H1 (cell line): ENCODE measurements around the gene CAPS2. TPM values are rescaled to one million over a fixed set of nuclear protein-coding genes. Genes with fewer than 3 reads are reported as not detected.

Source experiments
- CTCF ChIA-PET: fragments of 300-600 bp; sonication (Branson Sonifier 250); formaldehyde crosslinking; loops from one replicate; lab custom pipeline; 2021; ENCODE audit not compliant: partially characterized antibody; lab: Charles Lee
- POLR2A ChIA-PET: fragments of 300-600 bp; sonication (Branson Sonifier 250); formaldehyde crosslinking; loops from one replicate; lab custom pipeline; 2021; ENCODE audit warnings: inconsistent platforms; ENCODE audit not compliant: partially characterized antibody; lab: Charles Lee
- DNase-seq, 2 experiments: peaks; one replicate each; pipeline versions ENCODE4 v3.0.0 to v3.0.0-alpha.2; 2010 to 2022; ENCODE audit warnings: low spot score in 2 of 2, low read depth in 1 of 2, mixed read lengths in 1 of 2
- FAIRE-seq: peaks from 2 replicates; lab custom pipeline; 2011; peaks lifted over from hg19 to GRCh38; lab: Jason Lieb, UNC
- H2AFZ ChIP-seq: 2 replicates; pipeline ENCODE4 v1.8.1; 2012; ENCODE audit warnings: low read length, inconsistent platforms
- H2AK5ac ChIP-seq: 2 replicates; pipeline ENCODE4 v1.6.1; 2013; ENCODE audit warnings: low read depth, low read length
- H2BK120ac ChIP-seq: replicated peaks from 2 replicates; pipeline ENCODE3; 2013; ENCODE audit warnings: low read depth, low read length, inconsistent platforms
- H2BK12ac ChIP-seq: 2 replicates; pipeline ENCODE4 v1.6.1; 2013; ENCODE audit warnings: low read depth, low read length
- H2BK15ac ChIP-seq: 2 replicates; pipeline ENCODE4 v1.6.1; 2013; ENCODE audit warnings: low read length
- H2BK20ac ChIP-seq: 2 replicates; pipeline ENCODE4 v1.6.1; 2013; ENCODE audit warnings: low read length
- H2BK5ac ChIP-seq: 2 replicates; pipeline ENCODE4 v1.6.1; 2013; ENCODE audit warnings: low read depth, low read length
- H3K14ac ChIP-seq: 2 replicates; pipeline ENCODE4 v1.6.1; 2013; ENCODE audit warnings: inconsistent platforms; ENCODE audit not compliant: insufficient read length
- H3K18ac ChIP-seq: 2 replicates; pipeline ENCODE4 v1.6.1; 2013; ENCODE audit warnings: low read length; ENCODE audit errors: extremely low read depth
- H3K23ac ChIP-seq: 2 replicates; pipeline ENCODE4 v1.6.1; 2013; ENCODE audit warnings: inconsistent platforms; ENCODE audit not compliant: insufficient read length
- H3K23me2 ChIP-seq: 2 replicates; pipeline ENCODE4 v1.6.1; 2013; ENCODE audit warnings: low read depth, low read length
- H3K27ac ChIP-seq: 2 replicates; pipeline ENCODE4 v1.6.1; 2011; ENCODE audit warnings: low read depth, low read length, inconsistent platforms
- H3K27me3 ChIP-seq, 4 experiments: replicated peaks in 1 of 4; 1 replicate in 1 of 4; 2 replicates in 3 of 4; pipeline versions ENCODE4 v1.6.1 to v1.8.1; 2011 to 2013; ENCODE audit warnings: low read length in 3 of 4, mild to moderate bottlenecking in 3 of 4, inconsistent platforms in 2 of 4, mixed read lengths in 2 of 4, moderate library complexity in 1 of 4; ENCODE audit not compliant: control insufficient read depth in 3 of 4, insufficient read depth in 3 of 4; ENCODE audit errors: extremely low read depth in 1 of 4
- H3K36me3 ChIP-seq, 4 experiments: 2 replicates each; pipeline versions ENCODE4 v1.6.1 to v1.8.1; 2011 to 2013; ENCODE audit warnings: mild to moderate bottlenecking in 4 of 4, low read length in 3 of 4, moderate library complexity in 2 of 4, control low read depth in 1 of 4, inconsistent platforms in 1 of 4; ENCODE audit not compliant: insufficient read depth in 4 of 4, control insufficient read depth in 2 of 4
- H3K4ac ChIP-seq: replicated peaks from 2 replicates; pipeline ENCODE3; 2013; ENCODE audit warnings: low read length, low read depth, mixed read lengths, inconsistent platforms; ENCODE audit not compliant: insufficient read length
- H3K4me1 ChIP-seq, 4 experiments: replicated peaks in 1 of 4; 1 replicate in 1 of 4; 2 replicates in 3 of 4; pipeline versions ENCODE4 v1.6.1 to v1.8.1; 2011 to 2013; ENCODE audit warnings: low read length in 3 of 4, inconsistent platforms in 2 of 4, mixed read lengths in 1 of 4; ENCODE audit not compliant: insufficient read depth in 4 of 4, control insufficient read depth in 3 of 4
- H3K4me2 ChIP-seq, 2 experiments: 2 replicates each; pipeline versions ENCODE4 v1.6.1 to v1.8.1; 2011 to 2013; ENCODE audit warnings: low read depth in 2 of 2, low read length in 2 of 2, control low read depth in 1 of 2, inconsistent platforms in 1 of 2, mild to moderate bottlenecking in 1 of 2; ENCODE audit not compliant: insufficient read depth in 1 of 2
- H3K4me3 ChIP-seq, 4 experiments: fragments of 200-600, 300-600 bp in 1 of 4; sonication (generic), shearing (Covaris generic), sonication (Bioruptor Twin) in 1 of 4; 2 replicates each; pipeline versions ENCODE4 v1.5.1 to v1.8.1; 2011 to 2016; ENCODE audit warnings: low read length in 4 of 4, low read depth in 3 of 4, control low read depth in 2 of 4, inconsistent platforms in 2 of 4, mild to moderate bottlenecking in 2 of 4, mixed read lengths in 1 of 4, moderate library complexity in 1 of 4; ENCODE audit not compliant: insufficient read depth in 2 of 4; ENCODE audit errors: extremely low read depth in 1 of 4
- H3K56ac ChIP-seq: replicated peaks from 2 replicates; pipeline ENCODE3; 2013; ENCODE audit warnings: low read depth, mild to moderate bottlenecking, mixed read lengths, low read length, inconsistent platforms; ENCODE audit not compliant: insufficient read length
- H3K79me1 ChIP-seq: 2 replicates; pipeline ENCODE4 v1.6.1; 2013; ENCODE audit warnings: low read depth, low read length, control low read depth
- H3K79me2 ChIP-seq, 2 experiments: 2 replicates each; pipeline versions ENCODE4 v1.6.1 to v1.8.1; 2012 to 2013; ENCODE audit warnings: low read length in 2 of 2, mild to moderate bottlenecking in 2 of 2, inconsistent platforms in 1 of 2; ENCODE audit not compliant: insufficient read depth in 2 of 2, control insufficient read depth in 1 of 2
- H3K9ac ChIP-seq, 4 experiments: replicated peaks in 1 of 4; 1 replicate in 1 of 4; 2 replicates in 3 of 4; pipeline versions ENCODE4 v1.6.1 to v1.8.1; 2011 to 2013; ENCODE audit warnings: low read depth in 3 of 4, low read length in 3 of 4, control low read depth in 2 of 4, mild to moderate bottlenecking in 2 of 4, moderate library complexity in 2 of 4, inconsistent platforms in 1 of 4; ENCODE audit errors: extremely low read depth in 1 of 4
- H3K9me3 ChIP-seq, 2 experiments: 2 replicates each; pipeline versions ENCODE4 v1.6.1 to v1.8.1; 2012 to 2013; ENCODE audit warnings: mild to moderate bottlenecking in 2 of 2, moderate library complexity in 2 of 2, control low read depth in 1 of 2, inconsistent platforms in 1 of 2, low read depth in 1 of 2, low read length in 1 of 2, mixed read lengths in 1 of 2; ENCODE audit not compliant: insufficient read depth in 2 of 2
- H4K20me1 ChIP-seq, 2 experiments: replicated peaks in 1 of 2; 2 replicates each; pipeline versions ENCODE3 to v1.8.1; 2011 to 2013; ENCODE audit warnings: inconsistent platforms in 2 of 2, low read length in 2 of 2, mild to moderate bottlenecking in 1 of 2; ENCODE audit not compliant: insufficient read depth in 2 of 2, control insufficient read depth in 1 of 2
- H4K5ac ChIP-seq: 2 replicates; pipeline ENCODE4 v1.6.1; 2013; ENCODE audit warnings: low read length, low read depth, mixed read lengths, inconsistent platforms; ENCODE audit not compliant: insufficient read length
- H4K8ac ChIP-seq: 2 replicates; pipeline ENCODE4 v1.8.0; 2013; ENCODE audit warnings: mild to moderate bottlenecking, moderate library complexity, low read length, inconsistent platforms; ENCODE audit not compliant: insufficient read depth; ENCODE audit errors: extremely low read depth
- H4K91ac ChIP-seq: replicated peaks from 2 replicates; pipeline ENCODE3; 2013; ENCODE audit warnings: low read length, mixed read lengths, inconsistent platforms; ENCODE audit not compliant: insufficient read length
- E2F6 ChIP-seq: IDR thresholded peaks from 2 replicates; pipeline ENCODE4 v1.6.1; 2012; ENCODE audit warnings: inconsistent platforms
- KDM4A ChIP-seq: IDR thresholded peaks from one replicate; pipeline ENCODE4 v1.7.1; 2012; ENCODE audit warnings: low read depth, mild to moderate bottlenecking, moderate library complexity, low read length, inconsistent platforms; ENCODE audit not compliant: severe bottlenecking
- MAFK ChIP-seq: IDR thresholded peaks from 2 replicates; pipeline ENCODE4 v1.6.1; 2012; ENCODE audit warnings: low read depth, mild to moderate bottlenecking, improper control_type of control experiment, low read length
- NANOG ChIP-seq: IDR thresholded peaks from 2 replicates; pipeline ENCODE4 v1.6.1; 2011; ENCODE audit warnings: low read length, low read depth, mild to moderate bottlenecking, inconsistent platforms; ENCODE audit not compliant: insufficient read depth, poor library complexity, severe bottlenecking
- RFX5 ChIP-seq: IDR thresholded peaks from 2 replicates; pipeline ENCODE4 v1.6.1; 2011; ENCODE audit warnings: low read depth, low read length, improper control_type of control experiment, borderline replicate concordance
- RNF2 ChIP-seq: fragments of 200-900, 300-1000 bp; sonication (generic); IDR thresholded peaks from 2 replicates; pipeline ENCODE4 v1.7.1; 2016; ENCODE audit warnings: borderline replicate concordance, low read depth, mild to moderate bottlenecking, antibody characterized with exemption, low read length; ENCODE audit not compliant: poor library complexity, severe bottlenecking; ENCODE audit errors: missing control alignments
- SP1 ChIP-seq: IDR thresholded peaks from 2 replicates; pipeline ENCODE4 v1.6.1; 2011; ENCODE audit warnings: low read depth, low read length
- SUZ12 ChIP-seq: fragments of 200-600 bp; sonication (generic); IDR thresholded peaks from 2 replicates; pipeline ENCODE4 v1.6.1; 2012; ENCODE audit warnings: mild to moderate bottlenecking, inconsistent platforms, low read length, moderate library complexity, mixed read lengths
- WGBS, 2 experiments: shearing (Covaris generic) in 1 of 2; methylation state at CpG; one replicate each; pipeline versions ENCODE4 v1.1.6 to v1.1.7; 2013 to 2015; ENCODE audit warnings: low lambda C conversion rate in 2 of 2, mixed read lengths in 2 of 2, inconsistent platforms in 1 of 2, low coverage in 1 of 2, missing lambda C conversion rate in 1 of 2; ENCODE audit not compliant: insufficient replicate concordance in 2 of 2, insufficient coverage in 1 of 2, insufficient read length in 1 of 2; ENCODE audit errors: extremely low coverage in 1 of 2, missing lambda C conversion rate in 1 of 2; 5-methylcytosine and 5-hydroxymethylcytosine counted together
- polyA plus RNA-seq, 7 experiments: library from polyadenylated mRNA; depleted of rRNA in 3 of 7; stranded (reverse) in 5 of 7; unstranded in 2 of 7; fragments of >200 nt in 5 of 7; fragments of 200-250 nt in 2 of 7; gene quantifications; 1 replicate in 5 of 7; 2 replicates in 1 of 7; 4 replicates in 1 of 7; pipeline versions ENCODE4 v1.2.1 to v1.2.3, GENCODE V29; 2011 to 2013; ENCODE audit warnings: missing spikeins in 2 of 7, mixed read lengths in 2 of 7
- total RNA-seq: library from RNA; stranded (reverse); fragmentation: NEBNext Ultra II Directional; extraction: Animal tissue kit (Norgen Biotek cat#: 25700); gene quantifications from 2 replicates; pipeline ENCODE4 v1.2.1, GENCODE V29; 2021

Gene CAPS2
- total and polyA plus RNA-seq, 2 of the 8 experiments (the other 6 are each of a cell fraction or from before 2014, with no cell fraction given): 2.3 to 3.8 TPM

DNA sequence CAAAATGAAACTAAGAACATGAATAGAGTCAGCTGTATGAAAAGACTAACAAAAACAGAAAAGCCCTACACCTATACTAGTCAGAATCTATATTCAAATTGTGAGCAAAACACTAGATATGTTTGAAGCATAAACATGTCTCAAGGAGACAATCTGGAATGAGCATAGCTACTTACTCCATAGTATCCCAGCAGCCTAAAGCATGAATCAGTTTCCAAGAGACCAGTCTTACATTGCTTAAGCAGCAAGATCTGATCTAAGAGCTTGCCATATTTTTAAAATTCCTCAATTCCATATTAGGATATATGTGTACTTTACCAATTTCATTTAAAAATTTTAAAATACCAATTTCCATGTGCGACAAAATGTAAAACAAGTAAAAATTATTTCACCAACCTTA is 7.7 kb downstream of the CAPS2 start:
- Histone ChIP-seq H2BK120ac (no peak overlapping the region), H3K14ac (no peak overlapping the region), H4K91ac (no peak overlapping the region), H2BK20ac (no peak overlapping the region), H3K79me1 (no peaks in the 10 kb centered on the region), H3K36me3 (no peaks in the 10 kb centered on the region), H3K56ac (no peak overlapping the region), H3K27ac (no peak overlapping the region), H3K4me3 (no peak overlapping the region), H3K79me2 (no peaks in the 10 kb centered on the region), H2BK12ac (no peak overlapping the region), H3K4me2 (no peak overlapping the region), H2BK15ac (no peak overlapping the region), H4K5ac (no peak overlapping the region), H2BK5ac (no peak overlapping the region), H2AK5ac (no peak overlapping the region), H3K9ac (no peak overlapping the region), H2AFZ (no peak overlapping the region), H3K4ac (no peak overlapping the region), H4K20me1 (no peaks in the 10 kb centered on the region), H3K27me3 (no peaks in the 10 kb centered on the region), H3K18ac (no peak overlapping the region), H3K4me1 (no peaks in the 10 kb centered on the region), H3K9me3 (no peaks in the 10 kb centered on the region), H4K8ac (no peak overlapping the region), H3K23ac (no peak overlapping the region), H3K23me2 (no peaks in the 10 kb centered on the region)
- WGBS, 2 experiments: 8% methylated on average over 1 of the region's 1 CpG; no CpG with 5 or more reads in 1 of the 2 experiments
- ChIA-PET CTCF (no interaction called here), POLR2A (no interaction called here)
- no peak for DNase-seq
- no peak for TF ChIP-seq NANOG
- TF ChIP-seq MAFK: no peak
- no peak for TF ChIP-seq RFX5
- TF ChIP-seq KDM4A: no peak
- TF ChIP-seq SUZ12: no peak
- no peak for TF ChIP-seq SP1
- TF ChIP-seq RNF2: no peak
- no peak for TF ChIP-seq E2F6
- no peak for FAIRE-seq
